H9 (cell line): ENCODE measurements around the gene CRIP2. TPM values are rescaled to one million over a fixed set of nuclear protein-coding genes. Genes with fewer than 3 reads are reported as not detected.

ENCODE experiments used
- DNase-seq: peaks from one replicate; pipeline ENCODE4 v3.0.0-alpha.2; 2017
- H2AFZ ChIP-seq: one replicate; pipeline ENCODE4 v1.6.1; 2013; ENCODE audit warnings: mild to moderate bottlenecking, low read length, control low read depth, moderate library complexity
- H2AK5ac ChIP-seq: 2 replicates; pipeline ENCODE4 v1.6.1; 2013; ENCODE audit warnings: low read length, control low read depth, mixed read lengths; ENCODE audit not compliant: insufficient read length
- H2BK120ac ChIP-seq: one replicate; pipeline ENCODE4 v1.6.1; 2013; ENCODE audit warnings: low read depth, mild to moderate bottlenecking, low read length, control low read depth, inconsistent platforms; ENCODE audit not compliant: poor library complexity, severe bottlenecking
- H2BK12ac ChIP-seq: 2 replicates; pipeline ENCODE4 v1.6.1; 2013; ENCODE audit warnings: low read length, control low read depth, mixed read lengths, low read depth; ENCODE audit not compliant: insufficient read length
- H2BK15ac ChIP-seq: 2 replicates; pipeline ENCODE4 v1.6.1; 2013; ENCODE audit warnings: low read depth, low read length, control low read depth
- H2BK20ac ChIP-seq: one replicate; pipeline ENCODE4 v1.6.1; 2013; ENCODE audit warnings: low read depth, mild to moderate bottlenecking, low read length, control low read depth, inconsistent platforms; ENCODE audit not compliant: poor library complexity, severe bottlenecking
- H2BK5ac ChIP-seq: 2 replicates; pipeline ENCODE4 v1.6.1; 2013; ENCODE audit warnings: low read length, control low read depth, mixed read lengths; ENCODE audit not compliant: insufficient read length
- H3K14ac ChIP-seq: 2 replicates; pipeline ENCODE4 v1.6.1; 2013; ENCODE audit warnings: low read length, control low read depth; ENCODE audit not compliant: insufficient read depth
- H3K18ac ChIP-seq: 2 replicates; pipeline ENCODE4 v1.6.1; 2013; ENCODE audit warnings: low read depth, mild to moderate bottlenecking, mixed read lengths, low read length, control low read depth; ENCODE audit not compliant: insufficient read length
- H3K23ac ChIP-seq: 2 replicates; pipeline ENCODE4 v1.6.1; 2013; ENCODE audit warnings: low read length, control low read depth, mixed read lengths, low read depth; ENCODE audit not compliant: insufficient read length
- H3K23me2 ChIP-seq: 2 replicates; pipeline ENCODE4 v1.6.1; 2013; ENCODE audit warnings: low read depth, mild to moderate bottlenecking, mixed read lengths, low read length, control low read depth; ENCODE audit not compliant: insufficient read length, poor library complexity, severe bottlenecking
- H3K27ac ChIP-seq: 2 replicates; pipeline ENCODE4 v1.5.1; 2013; ENCODE audit warnings: low read length, control low read depth, mixed read lengths, low read depth; ENCODE audit not compliant: insufficient read length
- H3K27me3 ChIP-seq: 2 replicates; pipeline ENCODE4 v1.6.1; 2013; ENCODE audit warnings: low read length, control low read depth, inconsistent platforms; ENCODE audit not compliant: insufficient read depth
- H3K4ac ChIP-seq: 2 replicates; pipeline ENCODE4 v1.6.1; 2013; ENCODE audit warnings: low read depth, mild to moderate bottlenecking, control low read depth, inconsistent platforms, low read length, moderate library complexity
- H3K4me1 ChIP-seq: 2 replicates; pipeline ENCODE4 v1.6.1; 2013; ENCODE audit warnings: low read length, control low read depth, inconsistent platforms; ENCODE audit not compliant: insufficient read depth
- H3K4me2 ChIP-seq: 2 replicates; pipeline ENCODE4 v1.6.1; 2013; ENCODE audit warnings: low read length, control low read depth, mixed read lengths; ENCODE audit not compliant: insufficient read length, insufficient read depth
- H3K56ac ChIP-seq: 2 replicates; pipeline ENCODE4 v1.6.1; 2013; ENCODE audit warnings: low read depth, mild to moderate bottlenecking, mixed read lengths, low read length, control low read depth; ENCODE audit not compliant: insufficient read length
- H3K79me1 ChIP-seq: 2 replicates; pipeline ENCODE4 v1.6.1; 2013; ENCODE audit warnings: low read depth, mild to moderate bottlenecking, moderate library complexity, low read length, control low read depth, inconsistent platforms; ENCODE audit not compliant: insufficient read depth, poor library complexity, severe bottlenecking
- H3K79me2 ChIP-seq: 2 replicates; pipeline ENCODE4 v1.6.1; 2013; ENCODE audit warnings: low read length, control low read depth, inconsistent platforms; ENCODE audit not compliant: insufficient read depth
- H3K9ac ChIP-seq: 2 replicates; pipeline ENCODE4 v1.6.1; 2013; ENCODE audit warnings: low read length, control low read depth, mixed read lengths; ENCODE audit not compliant: insufficient read length; ENCODE audit errors: extremely low read depth
- H3K9me3 ChIP-seq: one replicate; pipeline ENCODE4 v1.6.1; 2013; ENCODE audit warnings: low read depth, low read length, inconsistent platforms; ENCODE audit not compliant: control insufficient read depth
- H3T11ph ChIP-seq: one replicate; pipeline ENCODE4 v1.6.1; 2013; ENCODE audit warnings: mild to moderate bottlenecking, low read length, control low read depth, inconsistent platforms
- H4K20me1 ChIP-seq: one replicate; pipeline ENCODE4 v1.6.1; 2013; ENCODE audit not compliant: control insufficient read depth, insufficient read length, insufficient read depth
- H4K5ac ChIP-seq: 2 replicates; pipeline ENCODE4 v1.6.1; 2013; ENCODE audit warnings: low read depth, mild to moderate bottlenecking, mixed read lengths, low read length, control low read depth; ENCODE audit not compliant: insufficient read length
- H4K8ac ChIP-seq: replicated peaks from 2 replicates; pipeline ENCODE4 v1.6.1; 2013; ENCODE audit warnings: low read length, control low read depth, mixed read lengths, low read depth; ENCODE audit not compliant: insufficient read length
- H4K91ac ChIP-seq: 2 replicates; pipeline ENCODE4 v1.6.1; 2013; ENCODE audit warnings: low read depth, mild to moderate bottlenecking, moderate library complexity, mixed read lengths, low read length, control low read depth; ENCODE audit not compliant: insufficient read length
- H3K27ac Mint-ChIP-seq, 3 experiments: 2 replicates in 2 of 3; 3 replicates in 1 of 3; pipeline ENCODE4 v1.8.0; 2020 to 2021; ENCODE audit warnings: mixed read lengths in 3 of 3, mild to moderate bottlenecking in 1 of 3, moderate library complexity in 1 of 3
- H3K27me3 Mint-ChIP-seq: 2 replicates; pipeline ENCODE4 v1.8.0; 2021; ENCODE audit warnings: low read depth, mild to moderate bottlenecking, moderate library complexity, mixed read lengths
- H3K36me3 Mint-ChIP-seq, 3 experiments: 2 replicates in 2 of 3; 3 replicates in 1 of 3; pipeline ENCODE4 v1.8.0; 2020 to 2021; ENCODE audit warnings: low read depth in 3 of 3, mixed read lengths in 3 of 3; ENCODE audit not compliant: insufficient read depth in 1 of 3
- H3K4me1 Mint-ChIP-seq, 2 experiments: 2 replicates each; pipeline ENCODE4 v1.8.0; 2020; ENCODE audit warnings: mixed read lengths in 2 of 2
- H3K4me3 Mint-ChIP-seq, 2 experiments: 2 replicates in 1 of 2; 3 replicates in 1 of 2; pipeline ENCODE4 v1.8.0; 2020 to 2021; ENCODE audit warnings: mild to moderate bottlenecking in 2 of 2, mixed read lengths in 2 of 2, moderate library complexity in 1 of 2
- H3K9me3 Mint-ChIP-seq, 2 experiments: 2 replicates in 1 of 2; 3 replicates in 1 of 2; pipeline ENCODE4 v1.8.0; 2020; ENCODE audit warnings: mild to moderate bottlenecking in 2 of 2, mixed read lengths in 2 of 2, moderate library complexity in 1 of 2
- WGBS: extraction: QIAGEN DNeasy Blood & Tissue Kit; methylation state at CpG from one replicate; pipeline ENCODE4 v1.1.7; 2013; ENCODE audit warnings: missing lambda C conversion rate, low lambda C conversion rate, mixed read lengths; ENCODE audit not compliant: insufficient read length; ENCODE audit errors: extremely low coverage; 5-methylcytosine and 5-hydroxymethylcytosine counted together
- total RNA-seq: library from RNA; stranded (reverse); gene quantifications from 2 replicates; pipeline ENCODE4 v1.2.1, GENCODE V29; 2021
- TF ChIP-seq, protein P1 (sequence below): fragments of 200-600 bp; sonication (generic); conservative IDR thresholded peaks from 3 replicates; pipeline ENCODE4 v1.8.0; 2021; ENCODE audit warnings: antibody characterized with exemption, mild to moderate bottlenecking

CRIP2 gene
- total RNA-seq, 1 experiment from 2014 or later, result 5.7 TPM

DNA sequence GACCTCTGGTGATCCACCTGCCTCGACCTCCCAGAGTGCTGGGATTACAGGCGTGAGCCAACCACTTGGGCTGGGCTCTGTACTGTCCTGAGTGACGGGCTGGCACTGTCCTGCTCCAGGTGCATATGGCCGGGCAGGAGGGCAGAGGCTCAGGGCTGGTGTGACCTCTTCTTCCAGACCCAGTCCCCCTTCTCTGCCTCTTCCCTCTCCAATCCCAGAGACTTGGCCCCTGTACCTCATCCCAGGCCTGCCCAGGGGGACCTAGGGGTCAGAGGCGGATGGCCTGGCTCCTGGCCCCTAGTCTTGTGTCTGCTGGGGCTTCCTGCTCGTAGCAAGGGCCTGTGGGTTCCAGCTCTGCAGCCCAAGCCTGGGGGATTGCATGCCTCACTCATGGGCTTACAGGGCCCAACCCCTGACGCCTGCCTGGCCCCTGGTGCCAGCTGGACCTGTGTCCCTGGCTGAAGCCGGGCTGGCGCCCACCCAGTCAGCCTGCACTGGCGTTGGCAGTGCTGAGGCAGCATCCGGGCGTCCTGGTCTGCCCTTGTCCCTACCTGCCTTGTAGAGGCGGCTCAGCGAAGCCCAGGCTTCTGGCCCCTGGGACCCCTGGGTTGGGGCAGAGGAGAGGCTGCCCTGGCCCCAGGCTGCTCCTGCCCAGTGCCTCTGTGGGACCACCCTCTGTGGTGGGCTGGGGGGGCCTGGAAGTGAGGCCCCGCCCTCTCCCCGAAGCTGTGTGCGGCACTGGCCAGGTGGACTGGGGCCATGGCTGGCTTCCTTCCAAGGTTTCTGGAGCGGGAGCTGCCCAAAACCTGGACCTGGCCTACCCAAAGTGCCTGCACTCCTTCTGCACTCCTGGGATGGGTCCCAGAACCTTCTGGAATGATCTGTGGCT is 20.7 kb downstream of the CRIP2 start:
- no peak overlapping the region for H3K4ac ChIP-seq
- no peak overlapping the region for H2BK5ac ChIP-seq
- H3K23me2 ChIP-seq, result no peaks in the 10 kb centered on the region
- H3K23ac ChIP-seq, result no peak overlapping the region
- H4K8ac ChIP-seq, result no peak overlapping the region
- H4K20me1 ChIP-seq, result no peaks in the 10 kb centered on the region
- H3K9me3 ChIP-seq, result no peaks in the 10 kb centered on the region
- no peak overlapping the region for H2AK5ac ChIP-seq
- no peaks in the 10 kb centered on the region for H3K79me2 ChIP-seq
- no peak overlapping the region for H3K27ac ChIP-seq
- no peak overlapping the region for H4K5ac ChIP-seq
- H2BK12ac ChIP-seq, result no peak overlapping the region
- no peak overlapping the region for H3K18ac ChIP-seq
- no peak overlapping the region for H3K56ac ChIP-seq
- H3K9ac ChIP-seq, result no peak overlapping the region
- peaks cover 0 to 5% (median 0%) of the 10 kb centered on the region in 3 experiments; a peak in 3 of 7 replicates for H3K36me3 Mint-ChIP-seq
- no peak overlapping the region for H3T11ph ChIP-seq
- DNase-seq, result peak; percentile 18
- WGBS, result no CpG with 5 or more reads among the region's 18 CpGs
- no peak overlapping the region for H2BK120ac ChIP-seq
- no peaks in the 10 kb centered on the region for H3K79me1 ChIP-seq
- H3K4me1 ChIP-seq, result no peaks in the 10 kb centered on the region
- H3K4me3 Mint-ChIP-seq, result no peak overlapping the region
- TF ChIP-seq, protein P1, sequence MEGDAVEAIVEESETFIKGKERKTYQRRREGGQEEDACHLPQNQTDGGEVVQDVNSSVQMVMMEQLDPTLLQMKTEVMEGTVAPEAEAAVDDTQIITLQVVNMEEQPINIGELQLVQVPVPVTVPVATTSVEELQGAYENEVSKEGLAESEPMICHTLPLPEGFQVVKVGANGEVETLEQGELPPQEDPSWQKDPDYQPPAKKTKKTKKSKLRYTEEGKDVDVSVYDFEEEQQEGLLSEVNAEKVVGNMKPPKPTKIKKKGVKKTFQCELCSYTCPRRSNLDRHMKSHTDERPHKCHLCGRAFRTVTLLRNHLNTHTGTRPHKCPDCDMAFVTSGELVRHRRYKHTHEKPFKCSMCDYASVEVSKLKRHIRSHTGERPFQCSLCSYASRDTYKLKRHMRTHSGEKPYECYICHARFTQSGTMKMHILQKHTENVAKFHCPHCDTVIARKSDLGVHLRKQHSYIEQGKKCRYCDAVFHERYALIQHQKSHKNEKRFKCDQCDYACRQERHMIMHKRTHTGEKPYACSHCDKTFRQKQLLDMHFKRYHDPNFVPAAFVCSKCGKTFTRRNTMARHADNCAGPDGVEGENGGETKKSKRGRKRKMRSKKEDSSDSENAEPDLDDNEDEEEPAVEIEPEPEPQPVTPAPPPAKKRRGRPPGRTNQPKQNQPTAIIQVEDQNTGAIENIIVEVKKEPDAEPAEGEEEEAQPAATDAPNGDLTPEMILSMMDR, result no peak
- no peak overlapping the region for H4K91ac ChIP-seq
- no peak overlapping the region; the same call in 1 of the 2 replicates for H3K14ac ChIP-seq
- no peak overlapping the region for H3K27ac Mint-ChIP-seq
- no peak overlapping the region for H2BK20ac ChIP-seq
- H3K9me3 Mint-ChIP-seq, result peaks cover 0 to 4% of the 10 kb centered on the region in 2 experiments; a peak in 1 of 5 replicates
- H3K27me3 Mint-ChIP-seq, result no peaks in the 10 kb centered on the region
- H3K4me2 ChIP-seq, result no peak overlapping the region
- H2AFZ ChIP-seq, result no peak overlapping the region
- H3K4me1 Mint-ChIP-seq, result peaks cover 0 to 9% of the 10 kb centered on the region in 2 experiments; a peak in 2 of 4 replicates
- no peaks in the 10 kb centered on the region for H3K27me3 ChIP-seq
- H2BK15ac ChIP-seq, result no peak overlapping the region
